A549 (cell line): ENCODE data around the gene GPR150.

Experiments used
- CHD4 ChIP-seq: fragments of 200-600 bp; sonication (generic); IDR thresholded peaks from 2 replicates; pipeline ENCODE4 v1.6.1; 2016; ENCODE audit warnings: antibody characterized with exemption, mild to moderate bottlenecking, borderline replicate concordance
- HDAC2 ChIP-seq: fragments of 200-600 bp; sonication (generic); IDR thresholded peaks from 2 replicates; pipeline ENCODE4 v1.6.1; 2016
- JUNB ChIP-seq: fragments of >200 bp; sonication (Bioruptor Twin); formaldehyde crosslinking; IDR thresholded peaks from 2 replicates; pipeline ENCODE4 v1.6.1; 2016
- POLR2A ChIP-seq: IDR thresholded peaks from 2 replicates; pipeline ENCODE4 v1.6.1; 2012; ENCODE audit warnings: mild to moderate bottlenecking, low read length
- RAD21 ChIP-seq, 2 experiments: fragments of >200 bp in 1 of 2; sonication (Bioruptor Twin) in 1 of 2; formaldehyde crosslinking in 1 of 2; IDR thresholded peaks in 1 of 2; conservative IDR thresholded peaks in 1 of 2; 2 replicates in 1 of 2; 3 replicates in 1 of 2; pipeline ENCODE4 v1.6.1; 2012 to 2018; ENCODE audit warnings: inconsistent platforms in 1 of 2
- TF ChIP-seq, protein P1 (sequence below): fragments of >200 bp; sonication (Bioruptor Twin); formaldehyde crosslinking; IDR thresholded peaks from 3 replicates; pipeline ENCODE4 v1.5.1; 2016
- TF ChIP-seq, protein P2 (sequence below): IDR thresholded peaks from 2 replicates; pipeline ENCODE4 v1.6.1; 2012

GRCh38 chr5:95617057-95617456 is 2.8 kb upstream of the GPR150 start:
- TF ChIP-seq CHD4 (no peak), HDAC2 (no peak), POLR2A (no peak), RAD21 (conservative IDR thresholded peaks at IDR 0.05 in 1 of 2, IDR thresholded peaks at IDR 0.05 in 1 of 2) (no peak), JUNB (no peak)
- TF ChIP-seq, protein P1, sequence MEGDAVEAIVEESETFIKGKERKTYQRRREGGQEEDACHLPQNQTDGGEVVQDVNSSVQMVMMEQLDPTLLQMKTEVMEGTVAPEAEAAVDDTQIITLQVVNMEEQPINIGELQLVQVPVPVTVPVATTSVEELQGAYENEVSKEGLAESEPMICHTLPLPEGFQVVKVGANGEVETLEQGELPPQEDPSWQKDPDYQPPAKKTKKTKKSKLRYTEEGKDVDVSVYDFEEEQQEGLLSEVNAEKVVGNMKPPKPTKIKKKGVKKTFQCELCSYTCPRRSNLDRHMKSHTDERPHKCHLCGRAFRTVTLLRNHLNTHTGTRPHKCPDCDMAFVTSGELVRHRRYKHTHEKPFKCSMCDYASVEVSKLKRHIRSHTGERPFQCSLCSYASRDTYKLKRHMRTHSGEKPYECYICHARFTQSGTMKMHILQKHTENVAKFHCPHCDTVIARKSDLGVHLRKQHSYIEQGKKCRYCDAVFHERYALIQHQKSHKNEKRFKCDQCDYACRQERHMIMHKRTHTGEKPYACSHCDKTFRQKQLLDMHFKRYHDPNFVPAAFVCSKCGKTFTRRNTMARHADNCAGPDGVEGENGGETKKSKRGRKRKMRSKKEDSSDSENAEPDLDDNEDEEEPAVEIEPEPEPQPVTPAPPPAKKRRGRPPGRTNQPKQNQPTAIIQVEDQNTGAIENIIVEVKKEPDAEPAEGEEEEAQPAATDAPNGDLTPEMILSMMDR: no peak
- TF ChIP-seq, protein P2, sequence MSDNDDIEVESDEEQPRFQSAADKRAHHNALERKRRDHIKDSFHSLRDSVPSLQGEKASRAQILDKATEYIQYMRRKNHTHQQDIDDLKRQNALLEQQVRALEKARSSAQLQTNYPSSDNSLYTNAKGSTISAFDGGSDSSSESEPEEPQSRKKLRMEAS: no peak
